Parathyroid adenoma (tissue), 2 donors: Measurements from ENCODE around the gene MOBP.

Experiments used
- H2AFZ ChIP-seq: fragments of 300-600 bp; sonication (generic); one replicate; pipeline ENCODE4 v1.7.0; 2017; ENCODE audit warnings: antibody characterized with exemption, mild to moderate bottlenecking
- H3K27ac ChIP-seq: fragments of 300-600 bp; sonication (generic); one replicate; pipeline ENCODE4 v1.7.0; 2017
- H3K27me3 ChIP-seq: fragments of 300-600 bp; sonication (generic); one replicate; pipeline ENCODE4 v1.7.0; 2017; ENCODE audit warnings: low read length; ENCODE audit not compliant: control insufficient read depth, insufficient read depth
- H3K36me3 ChIP-seq: fragments of 300-600 bp; sonication (generic); one replicate; pipeline ENCODE4 v1.7.0; 2017; ENCODE audit warnings: low read length; ENCODE audit not compliant: control insufficient read depth, insufficient read depth
- H3K4me1 ChIP-seq: fragments of 300-600 bp; sonication (generic); one replicate; pipeline ENCODE4 v1.7.0; 2017; ENCODE audit warnings: control low read depth
- H3K4me2 ChIP-seq: fragments of 300-600 bp; sonication (generic); one replicate; pipeline ENCODE4 v1.7.0; 2017; ENCODE audit warnings: low read length
- H3K4me3 ChIP-seq: fragments of 300-600 bp; sonication (generic); one replicate; pipeline ENCODE4 v1.7.0; 2017; ENCODE audit warnings: low read depth, low read length
- H3K79me2 ChIP-seq: fragments of 300-600 bp; sonication (generic); one replicate; pipeline ENCODE4 v1.7.0; 2017; ENCODE audit warnings: control low read depth
- H3K9ac ChIP-seq: fragments of 300-600 bp; sonication (generic); one replicate; pipeline ENCODE4 v1.7.0; 2017; ENCODE audit warnings: mild to moderate bottlenecking
- H3K9me3 ChIP-seq: fragments of 300-600 bp; sonication (generic); one replicate; pipeline ENCODE4 v1.7.0; 2017; ENCODE audit warnings: low read length; ENCODE audit not compliant: control insufficient read depth
- TF ChIP-seq, protein P1 (sequence below): fragments of 300-600 bp; sonication (generic); IDR thresholded peaks from one replicate; pipeline ENCODE4 v1.7.0; 2017; ENCODE audit warnings: antibody characterized with exemption, mild to moderate bottlenecking
- donor health status: primary hyperparathyroidism.

MOBP gene

DNA sequence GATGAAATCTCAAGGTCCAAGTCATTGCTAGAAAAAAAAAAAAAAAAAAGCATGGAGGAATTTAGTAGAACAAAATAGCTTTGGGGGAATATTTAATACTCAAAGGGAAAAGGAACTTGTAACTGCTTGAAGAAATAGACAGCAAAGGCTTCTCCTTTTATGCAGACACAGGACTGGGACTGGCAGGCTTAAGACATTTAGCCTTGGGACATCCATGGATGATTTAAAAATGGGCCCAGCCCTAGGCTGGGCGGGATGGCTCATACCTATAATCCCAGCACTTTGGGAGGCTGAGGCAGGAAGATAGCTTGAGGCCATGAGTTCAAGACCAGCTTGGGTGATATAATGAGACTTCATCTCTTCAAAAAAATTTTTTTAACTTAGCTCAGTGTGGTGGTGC lies 41.2 kb upstream of the MOBP start:
- H3K27ac ChIP-seq: no peak overlapping the region

GRCh38 chr3:39427506-39427905 lies 40.0 kb upstream of the MOBP start:
- Histone ChIP-seq H3K27ac (no peak overlapping the region), H3K4me2 (no peak overlapping the region), H3K4me1 (no peaks in the 10 kb centered on the region), H3K9me3 (no peaks in the 10 kb centered on the region), H3K4me3 (no peak overlapping the region), H3K79me2 (no peaks in the 10 kb centered on the region), H3K9ac (no peak overlapping the region), H2AFZ (no peak overlapping the region), H3K36me3 (no peaks in the 10 kb centered on the region), H3K27me3 (no peaks in the 10 kb centered on the region)
- TF ChIP-seq, protein P1, sequence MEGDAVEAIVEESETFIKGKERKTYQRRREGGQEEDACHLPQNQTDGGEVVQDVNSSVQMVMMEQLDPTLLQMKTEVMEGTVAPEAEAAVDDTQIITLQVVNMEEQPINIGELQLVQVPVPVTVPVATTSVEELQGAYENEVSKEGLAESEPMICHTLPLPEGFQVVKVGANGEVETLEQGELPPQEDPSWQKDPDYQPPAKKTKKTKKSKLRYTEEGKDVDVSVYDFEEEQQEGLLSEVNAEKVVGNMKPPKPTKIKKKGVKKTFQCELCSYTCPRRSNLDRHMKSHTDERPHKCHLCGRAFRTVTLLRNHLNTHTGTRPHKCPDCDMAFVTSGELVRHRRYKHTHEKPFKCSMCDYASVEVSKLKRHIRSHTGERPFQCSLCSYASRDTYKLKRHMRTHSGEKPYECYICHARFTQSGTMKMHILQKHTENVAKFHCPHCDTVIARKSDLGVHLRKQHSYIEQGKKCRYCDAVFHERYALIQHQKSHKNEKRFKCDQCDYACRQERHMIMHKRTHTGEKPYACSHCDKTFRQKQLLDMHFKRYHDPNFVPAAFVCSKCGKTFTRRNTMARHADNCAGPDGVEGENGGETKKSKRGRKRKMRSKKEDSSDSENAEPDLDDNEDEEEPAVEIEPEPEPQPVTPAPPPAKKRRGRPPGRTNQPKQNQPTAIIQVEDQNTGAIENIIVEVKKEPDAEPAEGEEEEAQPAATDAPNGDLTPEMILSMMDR: no peak

More for the DNA sequence above, 41.2 kb upstream of the MOBP start:
- Histone ChIP-seq H3K9ac (no peak overlapping the region), H3K4me1 (no peaks in the 10 kb centered on the region), H3K36me3 (no peaks in the 10 kb centered on the region), H3K4me3 (no peak overlapping the region), H2AFZ (no peak overlapping the region), H3K27me3 (no peaks in the 10 kb centered on the region), H3K9me3 (no peaks in the 10 kb centered on the region), H3K79me2 (no peaks in the 10 kb centered on the region), H3K4me2 (no peak overlapping the region)
- TF ChIP-seq, protein P1: no peak

- H3K27me3 ChIP-seq: no peaks in the 10 kb centered on the region
- TF ChIP-seq, protein P1: no peak
- no peaks in the 10 kb centered on the region for H3K36me3 ChIP-seq
- H3K27ac ChIP-seq: no peak overlapping the region
- no peaks in the 10 kb centered on the region for H3K4me1 ChIP-seq
- H3K4me3 ChIP-seq: no peak overlapping the region
- peak overlapping the region; percentile 51 for H2AFZ ChIP-seq
- H3K9ac ChIP-seq: no peak overlapping the region
- H3K4me2 ChIP-seq: no peak overlapping the region
- H3K79me2 ChIP-seq: no peaks in the 10 kb centered on the region
- H3K9me3 ChIP-seq: no peaks in the 10 kb centered on the region
Measured at GRCh38 chr3:39428745-39429201, 38.7 kb upstream of the MOBP start.

- TF ChIP-seq, protein P1: no peak
- Histone ChIP-seq H3K27me3 (no peaks in the 10 kb centered on the region), H3K9ac (no peak overlapping the region), H3K36me3 (no peaks in the 10 kb centered on the region), H3K4me1 (no peaks in the 10 kb centered on the region), H3K79me2 (no peaks in the 10 kb centered on the region), H3K27ac (no peak overlapping the region), H3K4me2 (no peak overlapping the region), H3K9me3 (no peaks in the 10 kb centered on the region), H2AFZ (no peak overlapping the region), H3K4me3 (no peak overlapping the region)
Measured at GRCh38 chr3:39429466-39429865, 38.0 kb upstream of the MOBP start.

GRCh38 chr3:39432342-39432741 lies 35.1 kb upstream of the MOBP start:
- TF ChIP-seq, protein P1: no peak
- Histone ChIP-seq H3K4me2 (no peak overlapping the region), H3K79me2 (no peaks in the 10 kb centered on the region), H3K9me3 (no peaks in the 10 kb centered on the region), H3K9ac (no peak overlapping the region), H3K36me3 (no peaks in the 10 kb centered on the region), H3K4me3 (no peak overlapping the region), H3K27me3 (no peaks in the 10 kb centered on the region), H2AFZ (no peak overlapping the region), H3K4me1 (no peaks in the 10 kb centered on the region), H3K27ac (no peak overlapping the region)
